Activated CD8-positive, alpha-beta memory T cell treated with anti-CD3 and anti-CD28 coated beads for 36 hours (primary cell): ENCODE results near the gene LAMP1. TPM values are rescaled to one million over a fixed set of nuclear protein-coding genes. Genes with fewer than 3 reads are reported as not detected.
"Not testable (repeated sequence)": the region's sequence is repeated elsewhere in the genome, so short reads cannot be mapped to it uniquely, and the experiment has no call there.

Source experiments
- CTCF ChIA-PET: fragments of 350-600 bp; sonication (Branson Sonifier 250); formaldehyde crosslinking; loops from one replicate; lab custom pipeline; 2021; ENCODE audit warnings: antibody characterized with exemption; lab: Charles Lee
- POLR2A ChIA-PET: fragments of 350-600 bp; sonication (Branson Sonifier 250); formaldehyde crosslinking; loops from one replicate; lab custom pipeline; 2021; ENCODE audit warnings: antibody characterized with exemption; lab: Charles Lee
- total RNA-seq, 2 experiments: library from RNA; stranded (reverse); gene quantifications; one replicate each; pipeline ENCODE4 v1.2.3, GENCODE V29; 2021

Gene LAMP1
- total RNA-seq, 2 experiments from 2014 or later = 83.4 to 85.1 TPM

DNA sequence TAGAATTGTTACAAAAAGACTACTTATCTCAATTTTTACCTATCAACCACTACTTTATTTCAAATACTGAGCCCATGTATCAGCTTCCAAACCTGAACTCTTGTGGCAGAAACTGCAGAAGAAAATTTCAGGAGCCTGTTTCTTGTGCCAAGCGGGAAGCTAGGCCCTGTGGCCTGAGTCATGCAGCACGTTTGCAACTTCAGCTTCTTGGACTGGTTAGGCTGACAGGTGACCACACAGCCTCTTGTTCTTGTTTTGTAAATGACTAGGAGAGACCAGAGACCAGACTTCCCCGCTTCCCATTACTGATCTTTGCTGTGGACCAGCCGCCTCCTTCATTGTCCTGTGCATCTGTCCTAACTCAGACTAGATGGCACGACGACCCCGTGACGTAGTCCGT is 3.4 kb upstream of the LAMP1 start:
- ChIA-PET CTCF (no interaction called here), POLR2A (no interaction called here)

DNA sequence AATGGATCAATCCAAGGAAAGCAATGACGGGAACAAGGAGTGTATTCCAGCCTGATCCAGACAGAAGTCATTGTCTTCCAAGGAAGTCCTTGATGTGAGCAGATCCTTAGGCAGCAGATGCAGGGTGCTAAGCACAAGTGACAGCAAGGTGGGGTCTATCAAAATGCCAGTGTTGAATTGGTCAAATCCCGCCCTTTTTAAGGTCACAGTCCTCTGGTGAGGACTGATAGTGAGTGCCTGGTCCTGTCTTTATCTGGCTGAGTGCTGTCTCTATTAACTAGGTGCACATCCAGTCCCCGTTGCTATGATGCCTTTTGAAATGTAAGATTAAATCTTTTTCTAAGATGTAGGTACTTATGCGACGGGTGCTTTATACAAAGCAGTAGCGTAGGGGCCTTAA is 1.3 kb upstream of the LAMP1 start:
- ChIA-PET POLR2A (no interaction called here), CTCF (no interaction called here)

DNA sequence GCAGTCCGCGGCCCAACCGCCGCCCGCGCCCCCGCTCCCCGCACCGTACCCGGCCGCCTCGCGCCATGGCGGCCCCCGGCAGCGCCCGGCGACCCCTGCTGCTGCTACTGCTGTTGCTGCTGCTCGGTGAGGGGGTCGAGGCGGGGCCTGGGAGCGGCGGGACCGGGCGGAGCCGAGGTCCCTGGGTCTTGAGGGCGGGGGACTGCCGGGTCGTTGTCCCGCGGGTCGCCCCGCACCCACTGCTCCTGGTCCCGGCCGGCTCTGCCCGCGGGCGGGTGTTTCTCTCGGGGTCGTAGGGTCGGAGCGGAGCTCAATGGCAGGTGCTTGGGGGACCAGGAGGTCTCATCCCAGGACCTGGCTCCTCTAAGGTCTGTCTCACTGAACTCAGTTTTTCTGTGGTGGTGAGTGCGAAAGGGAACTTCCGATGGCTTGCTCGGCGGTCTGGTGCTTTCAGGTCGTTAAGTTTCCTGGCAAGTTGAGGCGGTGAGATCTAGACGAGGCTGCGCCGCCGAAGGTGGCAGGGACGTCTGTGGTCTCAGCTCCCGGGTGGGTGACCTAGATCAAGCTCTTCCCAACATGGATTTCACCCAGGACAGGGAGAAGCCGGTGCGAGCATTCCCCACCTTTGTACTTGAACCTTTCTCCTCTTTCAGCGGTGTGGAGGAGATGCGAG is 467 bp downstream of the LAMP1 start:
- ChIA-PET CTCF (no interaction called here), POLR2A (interaction anchor here (2.0 kb wide), 1 partner anchor 88 kb away, joined by 11 read pairs; the partner anchor contains the start of genes CUL4A and PCID2)

DNA sequence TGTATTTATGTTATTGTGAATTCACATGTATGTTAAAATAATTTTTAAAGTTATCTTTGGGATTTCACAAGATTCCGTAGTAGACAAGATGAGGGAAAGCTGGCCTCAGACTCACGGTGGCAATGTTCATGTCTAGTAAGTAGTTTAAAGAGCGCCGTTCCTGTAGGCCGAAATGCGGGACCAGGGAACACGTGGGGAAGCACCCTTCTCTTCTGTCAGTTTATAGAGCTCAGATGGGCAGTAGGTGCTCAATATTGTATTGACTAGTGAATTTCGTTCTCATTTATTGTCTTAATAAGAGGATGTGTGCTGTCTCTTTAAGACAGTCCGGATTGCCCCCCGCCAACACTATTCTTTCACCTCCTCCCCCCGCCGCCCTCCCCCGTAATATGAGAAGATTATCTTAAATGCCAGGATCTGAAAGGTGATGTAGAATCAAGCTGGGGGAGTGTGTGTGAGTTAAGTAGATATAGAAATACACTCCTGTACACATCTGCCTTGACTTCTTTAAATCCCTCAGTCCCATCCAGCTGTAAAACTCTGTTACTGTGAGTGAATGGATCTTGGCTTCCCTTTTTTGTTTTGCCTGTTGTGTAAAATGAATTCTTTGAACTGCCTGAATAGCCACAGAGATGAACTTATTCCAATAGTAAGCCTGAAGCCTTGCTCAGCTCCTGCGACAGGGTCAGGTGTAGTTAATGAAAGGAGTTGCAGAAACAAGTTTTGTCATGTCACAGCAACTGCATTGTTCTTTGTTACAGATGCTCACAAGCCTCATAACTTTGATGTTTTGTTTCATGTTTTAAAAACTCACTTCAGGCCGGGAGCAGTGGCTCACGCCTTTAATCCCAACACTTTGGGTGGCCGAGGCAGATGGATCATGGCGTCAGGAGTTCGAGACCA is 1.3 kb downstream of the LAMP1 start:
- ChIA-PET CTCF (no interaction called here), POLR2A (interaction anchor here (2.0 kb wide), 1 partner anchor 89 kb away, joined by 11 read pairs; the partner anchor contains the start of genes CUL4A and PCID2)

DNA sequence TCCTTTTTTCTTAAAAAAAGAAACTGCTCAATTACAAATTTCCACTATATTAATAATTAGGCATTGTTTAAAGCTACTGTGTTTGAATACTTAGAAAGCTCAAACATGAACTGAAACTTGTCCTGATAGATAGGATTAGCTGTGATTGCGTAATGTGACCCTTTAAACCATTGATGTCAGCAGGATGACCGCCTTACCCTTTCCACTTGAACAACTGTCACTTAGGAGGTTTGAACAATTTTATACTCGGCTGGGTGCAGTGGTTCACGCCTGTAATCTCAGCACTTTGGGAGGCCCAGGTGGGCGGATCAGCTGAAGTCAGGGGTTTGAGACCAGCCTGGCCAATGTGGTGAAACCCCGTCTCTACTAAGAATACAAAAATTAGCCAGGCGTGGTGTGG is 2.9 kb downstream of the LAMP1 start:
- ChIA-PET POLR2A (no interaction called here), CTCF (interaction anchor here (0.7 kb wide), 1 partner anchor 232 kb away, joined by 4 read pairs; no protein-coding TSS in a partner anchor)

DNA sequence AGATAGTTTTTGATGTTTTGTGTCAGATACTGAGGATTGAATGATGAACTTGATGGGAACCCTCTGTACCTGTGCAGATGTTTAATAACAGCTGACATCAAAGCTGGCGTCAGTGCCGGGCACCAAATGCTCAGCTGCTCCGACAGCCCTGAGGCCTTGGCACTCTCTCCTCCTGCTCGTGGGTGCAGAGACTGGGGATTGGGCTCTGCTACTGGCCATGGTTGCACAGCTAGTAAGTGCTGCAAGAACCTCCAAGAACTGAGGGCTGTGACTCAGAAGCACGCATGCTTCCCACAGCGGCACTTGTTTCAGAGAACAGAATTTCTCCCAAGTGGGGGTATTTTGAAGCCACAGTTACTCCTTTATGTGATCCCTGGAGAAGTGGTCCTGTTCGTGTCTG is 5.9 kb downstream of the LAMP1 start:
- ChIA-PET POLR2A (no interaction called here), CTCF (no interaction called here)

DNA sequence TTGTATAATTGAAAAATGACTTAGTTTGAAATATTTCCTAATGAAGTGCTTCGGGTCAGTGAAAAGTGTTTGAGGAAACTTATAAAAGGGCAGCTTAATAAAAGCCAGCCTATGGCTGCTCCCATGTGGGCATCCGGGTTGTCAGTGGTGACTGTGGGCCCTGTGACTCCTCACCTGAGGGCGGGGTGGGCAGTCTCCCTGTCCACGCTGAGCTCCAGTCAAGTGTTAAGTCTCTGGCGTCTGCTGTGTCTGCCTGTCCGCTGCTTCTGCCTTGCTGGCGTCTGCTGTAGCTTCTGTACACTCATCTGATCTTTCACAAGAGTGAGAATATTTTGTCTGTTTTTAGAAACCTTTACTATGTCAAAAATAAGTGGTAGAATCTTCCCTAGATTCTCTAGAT is 7.1 kb downstream of the LAMP1 start:
- CTCF ChIA-PET = interaction anchor here (1.0 kb wide), 1 partner anchor 24 kb away, joined by 3 read pairs; no protein-coding TSS in a partner anchor

DNA sequence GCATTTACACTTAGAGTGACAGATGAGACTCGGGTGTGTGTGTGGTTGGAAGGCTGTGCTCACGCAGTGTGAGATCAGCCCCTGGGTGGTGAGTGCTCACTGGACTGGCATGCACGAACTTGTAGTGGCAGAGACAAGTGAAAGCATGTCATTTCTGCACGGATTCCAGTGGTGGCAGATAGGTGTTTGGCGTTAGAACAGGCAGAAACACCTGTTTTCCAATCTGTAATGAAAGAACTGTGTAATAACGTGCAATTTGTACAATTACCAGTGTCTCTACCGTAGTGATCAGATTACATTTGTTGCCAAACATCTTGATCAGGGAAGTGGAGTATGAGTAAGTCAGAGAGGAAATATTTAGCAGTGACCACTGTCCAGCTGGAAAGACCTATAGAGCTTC is 8.2 kb downstream of the LAMP1 start:
- ChIA-PET POLR2A (no interaction called here), CTCF (no interaction called here)

More for the DNA sequence above, 7.1 kb downstream of the LAMP1 start:
- POLR2A ChIA-PET = interaction anchor here (0.7 kb wide), 1 partner anchor 124 kb away, joined by 4 read pairs; no protein-coding TSS in a partner anchor

DNA sequence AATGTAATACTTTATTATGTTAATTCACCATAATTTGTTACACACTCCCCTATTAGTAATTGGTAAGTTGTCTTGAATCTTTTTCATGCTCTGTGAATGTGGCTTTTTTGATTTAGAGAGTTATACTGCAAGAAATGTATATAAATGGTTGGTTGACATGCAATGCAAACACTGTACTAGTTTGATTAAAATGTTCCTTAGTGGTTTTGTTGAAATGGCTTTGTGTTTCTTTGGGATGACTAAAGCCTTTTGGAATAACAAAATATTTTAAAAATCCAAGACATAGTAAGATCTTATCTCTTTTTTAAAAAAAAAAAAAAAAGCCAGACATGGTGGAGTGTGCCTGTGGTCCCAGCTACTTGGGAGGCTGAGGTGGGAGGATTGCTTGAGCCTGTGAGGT is 10.5 kb downstream of the LAMP1 start:
- ChIA-PET CTCF (no interaction called here), POLR2A (interaction anchor here (0.6 to 0.7 kb wide), 3 partner anchors 17 to 618 kb away, joined by 4 to 5 read pairs (median 4); no protein-coding TSS in a partner anchor)

DNA sequence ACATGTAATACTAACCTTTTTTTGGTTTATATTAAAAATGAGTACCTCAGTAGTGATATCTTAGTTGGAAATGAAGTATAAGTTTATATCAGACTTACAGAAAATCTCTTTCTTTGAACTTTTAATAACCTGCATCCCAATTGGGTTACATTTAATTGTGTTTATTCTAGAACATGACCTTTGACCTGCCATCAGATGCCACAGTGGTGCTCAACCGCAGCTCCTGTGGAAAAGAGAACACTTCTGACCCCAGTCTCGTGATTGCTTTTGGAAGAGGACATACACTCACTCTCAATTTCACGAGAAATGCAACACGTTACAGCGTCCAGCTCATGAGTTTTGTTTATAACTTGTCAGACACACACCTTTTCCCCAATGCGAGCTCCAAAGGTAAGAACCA is 12.4 kb downstream of the LAMP1 start:
- POLR2A ChIA-PET = no interaction called here

DNA sequence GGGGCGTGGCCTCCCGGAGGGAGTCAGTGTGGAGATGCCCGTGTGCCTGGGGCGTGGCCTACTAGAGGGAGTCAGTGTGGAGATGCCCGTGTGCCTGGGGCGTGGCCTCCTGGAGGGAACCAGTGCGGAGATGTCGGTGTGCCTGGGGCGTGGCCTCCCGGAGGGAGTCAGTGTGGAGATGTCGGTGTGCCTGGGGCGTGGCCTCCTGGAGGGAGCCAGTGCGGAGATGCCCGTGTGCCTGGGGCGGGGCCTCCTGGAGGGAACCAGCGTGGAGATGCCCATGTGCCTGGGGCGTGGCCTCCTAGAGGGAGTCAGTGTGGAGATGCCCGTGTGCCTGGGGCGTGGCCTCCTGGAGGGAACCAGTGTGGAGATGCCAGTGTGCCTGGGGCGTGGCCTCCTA is 17.1 kb downstream of the LAMP1 start:
- CTCF ChIA-PET, POLR2A ChIA-PET: not testable (repeated sequence)

More for the DNA sequence above, 12.4 kb downstream of the LAMP1 start:
- CTCF ChIA-PET = no interaction called here

DNA sequence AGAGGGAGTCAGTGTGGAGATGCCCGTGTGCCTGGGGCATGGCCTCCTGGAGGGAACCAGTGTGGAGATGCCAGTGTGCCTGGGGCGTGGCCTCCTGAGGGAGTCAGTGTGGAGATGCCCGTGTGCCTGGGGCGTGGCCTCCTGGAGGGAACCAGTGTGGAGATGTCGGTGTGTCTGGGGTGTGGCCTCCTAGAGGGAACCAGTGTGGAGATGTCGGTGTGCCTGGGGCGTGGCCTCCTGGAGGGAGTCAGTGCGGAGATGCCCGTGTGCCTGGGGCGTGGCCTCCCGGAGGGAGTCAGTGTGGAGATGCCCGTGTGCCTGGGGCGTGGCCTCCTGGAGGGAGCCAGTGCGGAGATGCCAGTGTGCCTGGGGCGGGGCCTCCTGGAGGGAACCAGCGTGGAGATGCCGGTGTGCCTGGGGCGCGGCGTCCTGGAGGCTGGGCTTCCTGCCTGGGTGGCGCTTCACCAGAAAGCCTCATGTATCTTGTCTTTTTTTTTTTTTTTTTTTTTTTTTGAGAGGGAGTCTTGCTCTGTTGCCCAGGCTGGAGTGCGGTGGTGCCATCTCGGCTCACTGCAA is 17.9 kb downstream of the LAMP1 start:
- POLR2A ChIA-PET, CTCF ChIA-PET: not testable (repeated sequence)

DNA sequence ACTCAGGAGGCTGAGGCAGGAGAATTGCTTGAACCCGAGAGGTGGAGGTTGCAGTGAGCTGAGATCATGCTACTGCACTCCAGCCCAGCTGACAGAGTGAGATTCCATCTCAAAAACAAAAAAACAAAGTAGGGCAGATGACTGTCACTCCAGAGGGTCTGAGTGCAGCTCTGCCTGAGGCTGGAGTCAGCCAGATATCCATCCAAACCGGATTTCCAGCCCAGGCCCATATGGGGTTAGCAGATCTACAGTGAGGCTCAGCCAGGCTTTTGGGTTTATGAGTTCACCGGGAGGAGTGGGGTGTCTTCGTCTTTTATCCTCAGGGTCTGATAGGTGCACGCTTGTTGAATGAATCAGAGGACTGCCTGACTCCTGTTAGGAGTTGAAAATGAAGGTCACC is 19.0 kb downstream of the LAMP1 start:
- POLR2A ChIA-PET = no interaction called here
- CTCF ChIA-PET = no interaction called here

DNA sequence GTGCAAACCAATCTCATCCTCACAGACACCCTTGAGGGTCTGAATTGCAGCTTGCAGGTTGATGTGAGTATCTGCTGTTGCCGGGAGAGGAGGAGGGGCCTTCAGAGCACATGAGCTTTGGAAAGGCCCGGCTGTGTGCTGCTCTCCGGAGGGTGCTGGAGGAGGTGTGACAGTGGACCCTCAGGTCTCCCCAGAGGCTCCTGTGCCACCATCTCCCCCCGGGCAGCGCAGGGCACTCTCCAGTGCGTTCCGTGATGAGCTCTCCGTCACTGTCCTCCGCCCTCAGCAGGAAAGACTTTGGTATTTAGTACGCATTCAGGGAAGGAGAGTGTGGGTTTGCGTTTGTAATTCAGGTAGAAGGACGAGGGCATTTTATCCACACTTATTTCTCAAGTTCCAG is 20.0 kb downstream of the LAMP1 start:
- ChIA-PET CTCF (interaction anchor here (1.4 kb wide), 1 partner anchor 75 kb away, joined by 3 read pairs; no protein-coding TSS in a partner anchor), POLR2A (no interaction called here)

DNA sequence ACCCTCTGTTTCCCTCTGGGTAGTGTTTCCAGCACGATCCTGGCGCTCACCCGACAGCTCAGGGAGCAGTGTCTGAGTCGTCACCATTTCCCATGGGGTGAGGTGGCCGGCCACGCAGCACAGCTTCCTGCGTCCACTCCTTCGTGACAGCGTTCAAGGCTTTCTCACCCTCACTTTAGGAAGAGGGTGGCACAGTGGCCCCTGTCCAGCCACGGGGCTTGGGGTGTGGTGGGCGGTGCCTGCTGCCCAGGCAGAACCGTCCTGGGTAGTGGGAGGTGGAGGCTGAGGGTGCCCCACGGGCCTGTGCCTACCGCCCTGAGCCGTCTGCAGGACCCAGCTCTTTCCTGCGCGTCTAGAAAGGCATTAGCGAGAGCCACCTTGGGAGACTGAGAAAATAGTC is 21.9 kb downstream of the LAMP1 start:
- CTCF ChIA-PET = no interaction called here
- POLR2A ChIA-PET = no interaction called here

DNA sequence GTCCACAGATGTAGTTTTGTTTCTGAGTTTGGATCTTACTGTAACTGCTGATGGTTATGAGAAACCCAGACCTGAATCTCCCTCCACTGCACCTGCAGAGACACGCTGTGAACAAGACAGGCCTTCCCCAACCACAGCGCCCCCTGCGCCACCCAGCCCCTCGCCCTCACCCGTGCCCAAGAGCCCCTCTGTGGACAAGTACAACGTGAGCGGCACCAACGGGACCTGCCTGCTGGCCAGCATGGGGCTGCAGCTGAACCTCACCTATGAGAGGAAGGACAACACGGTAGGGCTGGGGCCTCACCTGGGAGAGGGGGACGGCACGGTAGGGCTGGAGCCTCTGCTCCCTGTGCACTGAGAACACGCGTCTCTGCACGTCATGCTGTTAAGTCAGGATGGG is 22.3 kb downstream of the LAMP1 start:
- CTCF ChIA-PET = no interaction called here

DNA sequence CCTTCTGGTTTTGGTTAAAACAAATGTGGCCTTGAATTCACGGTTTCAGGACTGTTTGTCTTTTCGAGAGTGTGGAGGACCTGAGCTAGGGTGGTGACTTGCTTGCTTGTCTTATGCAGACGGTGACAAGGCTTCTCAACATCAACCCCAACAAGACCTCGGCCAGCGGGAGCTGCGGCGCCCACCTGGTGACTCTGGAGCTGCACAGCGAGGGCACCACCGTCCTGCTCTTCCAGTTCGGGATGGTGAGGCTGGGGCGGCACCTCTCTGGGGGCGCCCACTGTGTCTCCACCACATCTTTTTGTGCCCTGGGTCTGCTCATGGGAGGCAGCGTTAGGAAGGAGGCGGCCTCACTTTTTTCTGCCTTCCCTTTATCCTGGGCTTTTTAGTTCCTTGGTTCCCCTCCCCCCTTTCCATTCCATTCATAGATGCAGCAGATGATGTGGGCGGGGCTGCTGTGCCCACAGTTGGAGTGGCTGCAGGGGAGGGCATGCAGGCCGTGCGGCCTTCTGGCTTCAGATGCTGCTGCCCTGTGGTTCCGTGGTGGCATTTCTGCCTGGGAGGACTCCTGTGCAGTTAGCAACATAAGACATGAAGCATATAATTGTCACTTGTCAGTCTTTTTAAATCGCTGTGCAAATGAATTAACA is 23.3 kb downstream of the LAMP1 start:
- CTCF ChIA-PET = no interaction called here
- POLR2A ChIA-PET = no interaction called here

More for the DNA sequence above, 22.3 kb downstream of the LAMP1 start:
- POLR2A ChIA-PET = no interaction called here

DNA sequence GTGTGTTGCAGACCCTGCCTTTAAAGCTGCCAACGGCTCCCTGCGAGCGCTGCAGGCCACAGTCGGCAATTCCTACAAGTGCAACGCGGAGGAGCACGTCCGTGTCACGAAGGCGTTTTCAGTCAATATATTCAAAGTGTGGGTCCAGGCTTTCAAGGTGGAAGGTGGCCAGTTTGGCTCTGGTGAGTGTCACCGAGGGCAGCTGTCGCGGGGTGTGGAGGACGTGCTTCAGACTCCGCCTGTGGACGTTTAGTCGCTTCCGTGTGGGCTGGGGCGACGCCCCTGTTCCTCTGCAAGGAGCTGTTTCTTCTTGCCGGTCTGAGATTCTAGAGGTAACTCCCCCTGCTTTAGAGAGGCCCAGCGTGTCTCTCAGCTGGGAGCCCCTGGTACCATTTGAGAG is 24.5 kb downstream of the LAMP1 start:
- POLR2A ChIA-PET = no interaction called here
- CTCF ChIA-PET = no interaction called here

DNA sequence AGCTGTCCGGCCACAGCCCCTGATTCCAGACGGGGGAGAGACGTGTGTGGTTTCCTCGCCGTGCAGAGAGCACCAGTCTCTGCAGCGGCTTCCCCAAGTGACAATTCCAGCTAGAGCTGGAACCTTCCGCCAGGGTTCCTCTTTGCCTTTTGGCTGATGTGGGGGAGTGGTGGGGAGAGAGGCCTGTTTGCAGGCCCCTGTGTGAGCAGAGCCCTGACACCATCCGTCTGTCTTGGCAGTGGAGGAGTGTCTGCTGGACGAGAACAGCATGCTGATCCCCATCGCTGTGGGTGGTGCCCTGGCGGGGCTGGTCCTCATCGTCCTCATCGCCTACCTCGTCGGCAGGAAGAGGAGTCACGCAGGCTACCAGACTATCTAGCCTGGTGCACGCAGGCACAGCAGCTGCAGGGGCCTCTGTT is 25.0 kb downstream of the LAMP1 start:
- POLR2A ChIA-PET = no interaction called here
- CTCF ChIA-PET = no interaction called here
